IMR-90 (cell line): Measurements from ENCODE around the gene ECPAS. TPM values are rescaled to one million over a fixed set of nuclear protein-coding genes. Genes with fewer than 3 reads are reported as not detected.

Experiments used
- ATAC-seq: fragments of 200-7000 bp; cut with Tn5 transposase; 2 replicates; pipeline ENCODE4 v1.9.1; 2020; ENCODE audit warnings: low read depth, mild to moderate bottlenecking, moderate library complexity
- BruUV-seq: library from RNA; stranded (reverse); fragments of 400-500 nt; replicated peaks from 2 replicates; lab custom pipeline; 2021; lab: Mats Ljungman, UMichigan
- CTCF ChIA-PET: fragments of 300-600 bp; formaldehyde crosslinking; extraction: SDS; loops from one replicate; lab custom pipeline; 2021; ENCODE audit warnings: antibody characterized with exemption; lab: Yijun Ruan, JAX
- POLR2A ChIA-PET: fragments of 300-600 bp; sonication (Branson Sonifier 250); formaldehyde crosslinking; loops from one replicate; lab custom pipeline; 2022; ENCODE audit warnings: antibody characterized with exemption; ENCODE audit not compliant: unreplicated experiment; lab: Charles Lee
- DNase-seq: peaks from one replicate; pipeline ENCODE4 v3.0.0; 2013
- H2AFZ ChIP-seq: replicated peaks from 2 replicates; pipeline ENCODE3; 2013; ENCODE audit warnings: low read length, mild to moderate bottlenecking; ENCODE audit not compliant: poor library complexity
- H2AK5ac ChIP-seq: 2 replicates; pipeline ENCODE4 v1.6.1; 2013; ENCODE audit warnings: low read depth, low read length, inconsistent platforms
- H2AK9ac ChIP-seq: replicated peaks from 2 replicates; pipeline ENCODE3; 2013; ENCODE audit warnings: mild to moderate bottlenecking, low read depth, low read length, moderate library complexity; ENCODE audit not compliant: poor library complexity
- H2BK120ac ChIP-seq: 2 replicates; pipeline ENCODE4 v1.6.1; 2013; ENCODE audit warnings: low read depth, low read length, inconsistent platforms
- H2BK15ac ChIP-seq: 3 replicates; pipeline ENCODE4 v1.6.1; 2013; ENCODE audit warnings: low read depth, low read length, inconsistent platforms
- H2BK20ac ChIP-seq: 2 replicates; pipeline ENCODE4 v1.6.1; 2013; ENCODE audit warnings: low read depth, mild to moderate bottlenecking, inconsistent platforms, low read length, moderate library complexity
- H2BK5ac ChIP-seq: 2 replicates; pipeline ENCODE4 v1.6.1; 2013; ENCODE audit warnings: mild to moderate bottlenecking, low read depth, low read length, inconsistent platforms; ENCODE audit not compliant: poor library complexity, severe bottlenecking
- H3K14ac ChIP-seq: replicated peaks from 2 replicates; pipeline ENCODE4 v1.6.1; 2013; ENCODE audit warnings: low read depth, low read length, inconsistent platforms
- H3K18ac ChIP-seq: 2 replicates; pipeline ENCODE4 v1.6.1; 2013; ENCODE audit warnings: low read depth, low read length, control low read depth
- H3K23ac ChIP-seq: 2 replicates; pipeline ENCODE4 v1.6.1; 2013; ENCODE audit warnings: low read depth, low read length, inconsistent platforms
- H3K27ac ChIP-seq: 2 replicates; pipeline ENCODE4 v1.5.1; 2013; ENCODE audit warnings: mild to moderate bottlenecking, control low read depth, low read length; ENCODE audit not compliant: insufficient read depth
- H3K27me3 ChIP-seq: 2 replicates; pipeline ENCODE4 v1.6.1; 2013; ENCODE audit warnings: low read length; ENCODE audit not compliant: control insufficient read depth, insufficient read depth
- H3K36me3 ChIP-seq: 2 replicates; pipeline ENCODE4 v1.6.1; 2013; ENCODE audit warnings: low read length, mixed read lengths; ENCODE audit not compliant: control insufficient read depth, insufficient read depth
- H3K4ac ChIP-seq: 2 replicates; pipeline ENCODE4 v1.6.1; 2013; ENCODE audit warnings: low read depth, low read length, inconsistent platforms
- H3K4me1 ChIP-seq: 2 replicates; pipeline ENCODE4 v1.6.1; 2013; ENCODE audit warnings: low read length, mixed read lengths; ENCODE audit not compliant: control insufficient read depth, insufficient read depth
- H3K4me2 ChIP-seq: 2 replicates; pipeline ENCODE4 v1.6.1; 2013; ENCODE audit warnings: low read depth, mild to moderate bottlenecking, control low read depth, low read length, moderate library complexity
- H3K4me3 ChIP-seq: 2 replicates; pipeline ENCODE4 v1.5.1; 2013; ENCODE audit warnings: low read depth, mild to moderate bottlenecking, control low read depth, low read length, moderate library complexity; ENCODE audit not compliant: insufficient read depth
- H3K56ac ChIP-seq: 2 replicates; pipeline ENCODE4 v1.6.1; 2013; ENCODE audit warnings: low read length, inconsistent platforms; ENCODE audit not compliant: insufficient read depth; ENCODE audit errors: extremely low read depth
- H3K79me1 ChIP-seq, 2 experiments: 2 replicates each; pipeline ENCODE4 v1.6.1; 2013; ENCODE audit warnings: low read length in 2 of 2, inconsistent platforms in 1 of 2, low read depth in 1 of 2
- H3K9ac ChIP-seq: 2 replicates; pipeline ENCODE4 v1.6.1; 2013; ENCODE audit warnings: low read depth, low read length, control low read depth
- H3K9me1 ChIP-seq: 2 replicates; pipeline ENCODE4 v1.6.1; 2013; ENCODE audit warnings: low read length, inconsistent platforms; ENCODE audit not compliant: insufficient read depth
- H3K9me3 ChIP-seq: 2 replicates; pipeline ENCODE4 v1.6.1; 2013; ENCODE audit warnings: low read length; ENCODE audit not compliant: control insufficient read depth, insufficient read depth
- H4K20me1 ChIP-seq: 2 replicates; pipeline ENCODE4 v1.6.1; 2013; ENCODE audit warnings: low read length, inconsistent platforms; ENCODE audit not compliant: insufficient read depth
- H4K5ac ChIP-seq: 2 replicates; pipeline ENCODE4 v1.6.1; 2013; ENCODE audit warnings: mild to moderate bottlenecking, low read depth, low read length, control low read depth
- H4K8ac ChIP-seq, 2 experiments: 2 replicates each; pipeline ENCODE4 v1.6.1; 2013; ENCODE audit warnings: low read depth in 2 of 2, low read length in 2 of 2, control low read depth in 1 of 2, inconsistent platforms in 1 of 2
- H4K91ac ChIP-seq: 2 replicates; pipeline ENCODE4 v1.6.1; 2013; ENCODE audit warnings: low read depth, low read length, inconsistent platforms; ENCODE audit not compliant: insufficient read depth
- BHLHE40 ChIP-seq: fragments of 150-350 bp; IDR thresholded peaks from 2 replicates; pipeline ENCODE4 v1.6.1; 2016; ENCODE audit warnings: mild to moderate bottlenecking, low read depth, low read length
- CEBPB ChIP-seq: IDR thresholded peaks from 2 replicates; pipeline ENCODE4 v1.6.1; 2012; ENCODE audit warnings: low read depth, low read length, improper control_type of control experiment
- CHD1 ChIP-seq: IDR thresholded peaks from 2 replicates; pipeline ENCODE4 v1.6.1; 2012; ENCODE audit warnings: low read depth, low read length, improper control_type of control experiment
- FOS ChIP-seq: fragments of 150-350 bp; IDR thresholded peaks from 2 replicates; pipeline ENCODE4 v1.6.1; 2016; ENCODE audit warnings: low read depth, low read length
- MAFK ChIP-seq: IDR thresholded peaks from 2 replicates; pipeline ENCODE4 v1.6.1; 2012; ENCODE audit warnings: low read depth, low read length, improper control_type of control experiment
- MAZ ChIP-seq: IDR thresholded peaks from 2 replicates; pipeline ENCODE4 v1.6.1; 2012; ENCODE audit warnings: low read depth, mild to moderate bottlenecking, low read length, improper control_type of control experiment, moderate library complexity, borderline replicate concordance
- MXI1 ChIP-seq: IDR thresholded peaks from 2 replicates; pipeline ENCODE4 v1.6.1; 2012; ENCODE audit warnings: low read depth, mild to moderate bottlenecking, low read length, moderate library complexity, borderline replicate concordance
- NFE2L2 ChIP-seq: fragments of 150-350 bp; IDR thresholded peaks from 2 replicates; pipeline ENCODE4 v1.6.1; 2016; ENCODE audit warnings: low read depth, mild to moderate bottlenecking, low read length
- POLR2A ChIP-seq: IDR thresholded peaks from 2 replicates; pipeline ENCODE4 v1.6.1; 2012; ENCODE audit warnings: mild to moderate bottlenecking, low read depth, low read length
- RAD21 ChIP-seq: IDR thresholded peaks from 2 replicates; pipeline ENCODE4 v1.6.1; 2012; ENCODE audit warnings: low read length, improper control_type of control experiment
- RCOR1 ChIP-seq: IDR thresholded peaks from 2 replicates; pipeline ENCODE4 v1.6.1; 2012; ENCODE audit warnings: mild to moderate bottlenecking, low read length, improper control_type of control experiment; ENCODE audit not compliant: insufficient replicate concordance
- RFX5 ChIP-seq: IDR thresholded peaks from 2 replicates; pipeline ENCODE4 v1.8.0; 2012; ENCODE audit warnings: low read depth, mild to moderate bottlenecking, low read length, moderate library complexity
- WGBS, 2 experiments: methylation state at CpG; one replicate each; pipeline versions ENCODE4 v1.1.5 to v1.1.7; 2013; ENCODE audit warnings: missing lambda C conversion rate in 2 of 2; ENCODE audit not compliant: insufficient read length in 1 of 2; ENCODE audit errors: extremely low coverage in 2 of 2; 5-methylcytosine and 5-hydroxymethylcytosine counted together
- dilution Hi-C: fragments of 300-500 bp; cut with HindIII; formaldehyde crosslinking; loops from one replicate; pipeline ENCODE4 v1.14.3; 2018; ENCODE audit warnings: low sequenced_read_pairs; ENCODE audit not compliant: unreplicated experiment
- in situ Hi-C: fragments of 300-500 bp; cut with MboI; formaldehyde crosslinking; loops from 3 replicates; pipeline ENCODE4 v1.14.3; 2019; ENCODE audit warnings: low sequenced_read_pairs, inconsistent platforms, mixed read lengths
- intact Hi-C: fragments of 100-400 bp; cut with micrococcal nuclease; formaldehyde crosslinking; loops from 2 replicates; pipeline ENCODE4 v1.10.0; 2022
- polyA plus RNA-seq, 3 experiments: library from polyadenylated mRNA; depleted of rRNA; stranded (reverse); fragments of >200 nt; gene quantifications; 2 replicates each; pipeline ENCODE4 v1.2.3, GENCODE V29; 2012; ENCODE audit warnings: low replicate concordance in 1 of 3
- total RNA-seq: library from RNA; depleted of rRNA; stranded (reverse); fragments of >200 nt; gene quantifications from 2 replicates; pipeline ENCODE4 v1.2.3, GENCODE V29; 2012
- TF ChIP-seq, protein P1 (sequence below): fragments of 150-350 bp; IDR thresholded peaks from 2 replicates; pipeline ENCODE4 v1.6.1; 2017; ENCODE audit warnings: mild to moderate bottlenecking, antibody characterized with exemption, low read length, low read depth
- TF ChIP-seq, protein P2 (sequence below): conservative IDR thresholded peaks from 2 replicates; pipeline ENCODE4 v1.5.1; 2012; ENCODE audit warnings: mild to moderate bottlenecking, low read depth, low read length, improper control_type of control experiment
- TF ChIP-seq, protein P3 (sequence below): fragments of 150-350 bp; IDR thresholded peaks from 2 replicates; pipeline ENCODE4 v1.6.1; 2016; ENCODE audit warnings: low read depth, mild to moderate bottlenecking, low read length, moderate library complexity, borderline replicate concordance

Gene ECPAS
- total and polyA plus RNA-seq, 2 of the 4 experiments (the other 2 are of a cell fraction): 20.1 to 54.8 TPM

DNA sequence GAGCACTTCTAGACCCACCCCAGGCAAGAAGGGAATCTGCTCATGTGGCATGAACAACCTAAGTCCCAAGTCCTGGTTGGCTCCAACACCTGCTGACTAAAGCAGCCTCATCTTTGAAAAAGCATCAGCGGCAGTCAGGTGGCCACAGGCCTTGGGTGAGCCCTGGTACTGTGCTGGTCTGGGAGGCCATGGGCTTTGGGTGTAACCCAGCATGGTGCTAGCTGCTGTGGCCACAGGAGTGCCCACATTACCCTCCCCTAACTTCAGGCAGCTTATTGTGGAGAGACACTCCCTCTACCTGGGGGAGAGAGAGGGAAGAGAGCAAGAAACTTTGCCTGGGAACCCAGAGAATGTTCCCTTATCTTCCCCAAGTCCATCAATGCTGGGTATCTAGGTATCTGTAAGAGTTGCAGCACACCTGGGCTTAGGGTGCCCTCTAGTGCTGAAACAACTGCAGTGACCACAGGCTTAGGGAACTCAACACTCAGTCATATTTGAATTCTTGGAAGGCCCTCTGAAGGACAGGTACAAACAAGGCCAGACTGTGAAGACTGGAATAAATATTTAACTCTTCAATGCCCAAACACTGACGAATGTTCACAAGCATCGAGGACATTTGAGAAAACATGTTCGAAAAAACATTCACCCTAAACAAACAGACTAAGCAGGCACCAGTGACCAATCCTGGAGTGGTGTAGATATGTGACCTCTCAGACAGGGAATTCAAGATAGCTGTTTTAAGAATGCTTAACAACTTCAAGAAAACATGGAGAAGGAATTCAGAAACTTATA lies 84.2 kb downstream of the ECPAS start:
- DNase-seq: peak; percentile 21
- H3K4ac ChIP-seq: no peak overlapping the region
- H3K9me1 ChIP-seq: no peaks in the 10 kb centered on the region
- H2BK20ac ChIP-seq: no peak overlapping the region
- dilution Hi-C loops: no loop called here
- no peak overlapping the region for H3K56ac ChIP-seq
- H2AK5ac ChIP-seq: no peak overlapping the region
- no peak overlapping the region for H3K23ac ChIP-seq
- peaks cover 20% of the 10 kb centered on the region for H3K9me3 ChIP-seq
- intact Hi-C loops: no loop called here
- H3K27ac ChIP-seq: no peak overlapping the region
- TF ChIP-seq RFX5 (no peak), MXI1 (no peak), RCOR1 (no peak), BHLHE40 (no peak), CEBPB (no peak), NFE2L2 (no peak), RAD21 (peak; percentile 37), MAFK (no peak), FOS (no peak), MAZ (no peak), CHD1 (no peak), POLR2A (no peak)
- TF ChIP-seq, protein P1, sequence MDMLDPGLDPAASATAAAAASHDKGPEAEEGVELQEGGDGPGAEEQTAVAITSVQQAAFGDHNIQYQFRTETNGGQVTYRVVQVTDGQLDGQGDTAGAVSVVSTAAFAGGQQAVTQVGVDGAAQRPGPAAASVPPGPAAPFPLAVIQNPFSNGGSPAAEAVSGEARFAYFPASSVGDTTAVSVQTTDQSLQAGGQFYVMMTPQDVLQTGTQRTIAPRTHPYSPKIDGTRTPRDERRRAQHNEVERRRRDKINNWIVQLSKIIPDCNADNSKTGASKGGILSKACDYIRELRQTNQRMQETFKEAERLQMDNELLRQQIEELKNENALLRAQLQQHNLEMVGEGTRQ: no peak
- TF ChIP-seq, protein P2, sequence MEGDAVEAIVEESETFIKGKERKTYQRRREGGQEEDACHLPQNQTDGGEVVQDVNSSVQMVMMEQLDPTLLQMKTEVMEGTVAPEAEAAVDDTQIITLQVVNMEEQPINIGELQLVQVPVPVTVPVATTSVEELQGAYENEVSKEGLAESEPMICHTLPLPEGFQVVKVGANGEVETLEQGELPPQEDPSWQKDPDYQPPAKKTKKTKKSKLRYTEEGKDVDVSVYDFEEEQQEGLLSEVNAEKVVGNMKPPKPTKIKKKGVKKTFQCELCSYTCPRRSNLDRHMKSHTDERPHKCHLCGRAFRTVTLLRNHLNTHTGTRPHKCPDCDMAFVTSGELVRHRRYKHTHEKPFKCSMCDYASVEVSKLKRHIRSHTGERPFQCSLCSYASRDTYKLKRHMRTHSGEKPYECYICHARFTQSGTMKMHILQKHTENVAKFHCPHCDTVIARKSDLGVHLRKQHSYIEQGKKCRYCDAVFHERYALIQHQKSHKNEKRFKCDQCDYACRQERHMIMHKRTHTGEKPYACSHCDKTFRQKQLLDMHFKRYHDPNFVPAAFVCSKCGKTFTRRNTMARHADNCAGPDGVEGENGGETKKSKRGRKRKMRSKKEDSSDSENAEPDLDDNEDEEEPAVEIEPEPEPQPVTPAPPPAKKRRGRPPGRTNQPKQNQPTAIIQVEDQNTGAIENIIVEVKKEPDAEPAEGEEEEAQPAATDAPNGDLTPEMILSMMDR: peak; percentile 27; the same call in 1 of the 2 replicates
- TF ChIP-seq, protein P3, sequence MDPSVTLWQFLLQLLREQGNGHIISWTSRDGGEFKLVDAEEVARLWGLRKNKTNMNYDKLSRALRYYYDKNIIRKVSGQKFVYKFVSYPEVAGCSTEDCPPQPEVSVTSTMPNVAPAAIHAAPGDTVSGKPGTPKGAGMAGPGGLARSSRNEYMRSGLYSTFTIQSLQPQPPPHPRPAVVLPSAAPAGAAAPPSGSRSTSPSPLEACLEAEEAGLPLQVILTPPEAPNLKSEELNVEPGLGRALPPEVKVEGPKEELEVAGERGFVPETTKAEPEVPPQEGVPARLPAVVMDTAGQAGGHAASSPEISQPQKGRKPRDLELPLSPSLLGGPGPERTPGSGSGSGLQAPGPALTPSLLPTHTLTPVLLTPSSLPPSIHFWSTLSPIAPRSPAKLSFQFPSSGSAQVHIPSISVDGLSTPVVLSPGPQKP: no peak
- H3K27me3 ChIP-seq: no peaks in the 10 kb centered on the region
- no peaks in the 10 kb centered on the region for H3K4me1 ChIP-seq
- no peak overlapping the region for H2AFZ ChIP-seq
- H4K91ac ChIP-seq: no peak overlapping the region; the same call in 1 of the 2 replicates
- no peak overlapping the region for H3K9ac ChIP-seq
- BruUV-seq: no TSS peak
- peaks cover 31% of the 10 kb centered on the region for H3K36me3 ChIP-seq
- ChIA-PET POLR2A (no interaction called here), CTCF (no interaction called here)
- no peak overlapping the region for H4K8ac ChIP-seq
- H3K79me1 ChIP-seq: peaks cover 10 to 27% of the 10 kb centered on the region in 2 experiments; a peak in 3 of 4 replicates
- no peak overlapping the region; the same call in 1 of the 2 replicates for H2BK120ac ChIP-seq
- in situ Hi-C loops: no loop called here
- no peak overlapping the region for H3K4me2 ChIP-seq
- H2BK15ac ChIP-seq: no peak overlapping the region
- no peaks in the 10 kb centered on the region for H4K20me1 ChIP-seq
- H3K4me3 ChIP-seq: no peak overlapping the region
- no CpG with 5 or more reads among the region's 4 CpGs for WGBS, 2 experiments
- no peak overlapping the region for H3K18ac ChIP-seq
- no peak overlapping the region for H2AK9ac ChIP-seq
- no peak overlapping the region for H3K14ac ChIP-seq
- no peak; the same call in 1 of the 2 replicates for ATAC-seq
- H2BK5ac ChIP-seq: no peak overlapping the region
- H4K5ac ChIP-seq: no peak overlapping the region
